Measurements from ENCODE around the gene ACER2. TPM values are rescaled to one million over a fixed set of nuclear protein-coding genes. Genes with fewer than 3 reads are reported as not detected.

The ACER2 gene
- total and polyA plus RNA-seq, 2 experiments from 2014 or later = 0.87 to 14.6 TPM

Other genes with a start within 250 kb of the ACER2 start
- gene DENND4C, start 178.3 kb upstream of the ACER2 start, total RNA-seq (2014; rRNA removed; shearing (Covaris generic)) = 30.8 and 43.7 TPM in 2 replicates
- 5.2 and 6.4 TPM in 2 replicates for gene DENND4C, start 178.3 kb upstream of the ACER2 start, polyA plus RNA-seq (2016; fragmentation: Nextera tagmentation; extraction: Ambion mirVana)
- gene RPS6, start 28.8 kb upstream of the ACER2 start, total RNA-seq (2014; rRNA removed; shearing (Covaris generic)) = 1,381 and 1,563 TPM in 2 replicates
- gene RPS6, start 28.8 kb upstream of the ACER2 start, polyA plus RNA-seq (2016; fragmentation: Nextera tagmentation; extraction: Ambion mirVana) = 2,733 and 2,894 TPM in 2 replicates

All from GM23338 (cell line).